Left ventricle myocardium inferior (tissue), 1 donor: ENCODE results near the gene EP400. TPM values are rescaled to one million over a fixed set of nuclear protein-coding genes. Genes with fewer than 3 reads are reported as not detected.

ENCODE experiments used
- DNase-seq: peaks from one replicate; pipeline ENCODE4 v3.0.0-alpha.2; 2020
- H3K27ac ChIP-seq: fragments of 200-600 bp; replicated peaks from 2 replicates; pipeline ENCODE4 v1.8.0; 2021
- H3K27me3 ChIP-seq: fragments of 200-600 bp; 2 replicates; pipeline ENCODE4 v1.8.0; 2021; ENCODE audit warnings: low read depth
- H3K36me3 ChIP-seq: fragments of 200-600 bp; 2 replicates; pipeline ENCODE4 v1.8.0; 2021
- H3K4me1 ChIP-seq: fragments of 200-600 bp; 2 replicates; pipeline ENCODE4 v1.8.0; 2021
- H3K4me3 ChIP-seq: fragments of 200-600 bp; 2 replicates; pipeline ENCODE4 v1.8.0; 2021; ENCODE audit warnings: mild to moderate bottlenecking, moderate library complexity
- H3K9me3 ChIP-seq: fragments of 200-600 bp; replicated peaks from 2 replicates; pipeline ENCODE4 v1.8.0; 2021
- CTCF ChIP-seq: fragments of 200-600 bp; IDR thresholded peaks from 2 replicates; pipeline ENCODE4 v1.8.0; 2021; ENCODE audit warnings: antibody characterized with exemption, mild to moderate bottlenecking, borderline replicate concordance
- intact Hi-C: fragments of 100-400 bp; cut with micrococcal nuclease; formaldehyde crosslinking; loops from one replicate; pipeline ENCODE4 v1.11.0; 2022
- total RNA-seq: library from RNA; stranded (reverse); fragmentation: NEBNext Ultra II Directional; extraction: Animal tissue kit (Norgen Biotek cat#: 25700); gene quantifications from one replicate; pipeline ENCODE4 v1.2.1, GENCODE V29; 2021
- donor health status: DM: no; HTN: yes; CAD: no; lungs with severe emphysema.

EP400 gene
- total RNA-seq, 1 donor from 2014 or later: 15.3 TPM

- Histone ChIP-seq H3K27ac (no peak overlapping the region), H3K27me3 (no peaks in the 10 kb centered on the region), H3K4me1 (peaks cover 6% of the 10 kb centered on the region), H3K36me3 (peaks cover 98% of the 10 kb centered on the region), H3K4me3 (no peak overlapping the region), H3K9me3 (no peaks in the 10 kb centered on the region)
- intact Hi-C loops: no loop called here
- DNase-seq: no peak
- no peak for TF ChIP-seq CTCF
Observed at GRCh38 chr12:131987552-131987951, 37.8 kb downstream of the EP400 start.

GRCh38 chr12:131988054-131988796 is 38.5 kb downstream of the EP400 start:
- intact Hi-C loops: no loop called here
- Histone ChIP-seq H3K4me1 (peaks cover 6% of the 10 kb centered on the region), H3K27me3 (no peaks in the 10 kb centered on the region), H3K36me3 (peaks cover 98% of the 10 kb centered on the region), H3K4me3 (no peak overlapping the region), H3K9me3 (no peaks in the 10 kb centered on the region), H3K27ac (no peak overlapping the region)
- TF ChIP-seq CTCF: no peak
- no peak for DNase-seq

GRCh38 chr12:131989021-131989420 is 39.3 kb downstream of the EP400 start:
- no peak overlapping the region for H3K27ac ChIP-seq
- TF ChIP-seq CTCF: no peak
- H3K9me3 ChIP-seq: no peaks in the 10 kb centered on the region
- H3K27me3 ChIP-seq: no peaks in the 10 kb centered on the region
- peaks cover 98% of the 10 kb centered on the region for H3K36me3 ChIP-seq
- DNase-seq: no peak
- H3K4me3 ChIP-seq: no peak overlapping the region
- peaks cover 6% of the 10 kb centered on the region for H3K4me1 ChIP-seq
- intact Hi-C loops: no loop called here

GRCh38 chr12:131990066-131990979 is 40.6 kb downstream of the EP400 start:
- Histone ChIP-seq H3K36me3 (peaks cover 97% of the 10 kb centered on the region), H3K4me1 (peaks cover 6% of the 10 kb centered on the region), H3K4me3 (no peak overlapping the region), H3K27ac (no peak overlapping the region), H3K9me3 (no peaks in the 10 kb centered on the region), H3K27me3 (no peaks in the 10 kb centered on the region)
- no peak for TF ChIP-seq CTCF
- intact Hi-C loops: no loop called here
- DNase-seq: no peak

- Histone ChIP-seq H3K9me3 (no peaks in the 10 kb centered on the region), H3K4me1 (peaks cover 6% of the 10 kb centered on the region), H3K4me3 (no peak overlapping the region), H3K27me3 (no peaks in the 10 kb centered on the region), H3K36me3 (peaks cover 93% of the 10 kb centered on the region), H3K27ac (no peak overlapping the region)
- intact Hi-C loops: no loop called here
- no peak for DNase-seq
- TF ChIP-seq CTCF: no peak
Observed at GRCh38 chr12:131990980-131991305, 41.2 kb downstream of the EP400 start.
